NCI-H526 (cell line): ENCODE data around the gene CCL5.

Experiments
- DNase-seq, 2 experiments: peaks; one replicate each; lab custom pipeline; 2025; lab: John Stamatoyannopoulos, UW

The CCL5 gene

DNA sequence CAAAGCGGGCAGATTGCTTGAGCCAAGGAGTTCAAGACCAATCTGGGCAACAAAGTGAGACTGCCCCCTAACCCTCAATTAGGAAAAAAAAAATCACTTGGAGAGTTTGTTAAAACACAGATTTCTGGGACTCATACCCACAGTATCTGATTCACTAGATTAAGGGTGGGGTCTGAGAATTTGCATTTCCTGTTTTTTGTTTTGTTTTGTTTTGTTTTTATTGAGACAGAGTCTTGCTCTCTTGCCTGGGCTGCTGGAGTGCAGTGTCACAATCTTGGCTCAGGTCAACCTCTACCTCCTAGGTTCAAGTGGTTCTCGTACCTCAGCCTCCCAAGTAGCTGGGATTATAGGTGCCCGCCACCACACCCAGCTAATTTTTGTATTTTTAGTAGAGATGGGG lies 12.6 kb downstream of the CCL5 start:
- no peak for DNase-seq

DNA sequence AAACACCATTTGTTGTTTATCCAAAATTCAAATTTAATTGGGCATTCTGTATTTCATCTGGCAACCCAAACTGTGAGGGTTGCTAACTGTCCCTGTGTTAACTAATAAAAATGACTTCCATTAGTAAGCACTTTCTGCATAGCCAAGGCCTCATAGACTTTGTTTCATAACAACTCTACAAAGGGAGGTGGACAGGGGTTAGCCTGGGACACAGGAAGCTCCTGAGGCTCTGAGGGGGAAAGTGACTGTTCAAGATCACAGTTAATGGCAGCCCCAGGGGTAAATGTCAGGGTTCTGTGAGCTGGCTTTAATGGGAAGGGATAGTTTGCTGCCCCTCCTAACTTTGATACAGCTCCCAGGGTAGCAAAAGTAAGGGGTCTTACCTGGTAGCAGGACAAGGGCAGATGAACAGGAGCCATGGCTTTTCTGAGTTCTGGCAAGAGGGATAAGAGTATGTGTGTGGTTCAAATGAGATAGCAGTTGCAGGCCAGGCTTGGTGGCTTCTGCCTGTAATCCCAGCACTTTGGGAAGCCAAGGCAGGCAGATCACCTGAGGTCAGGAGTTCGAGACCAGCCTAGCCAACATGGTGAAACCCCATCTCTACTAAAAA lies 13.7 kb downstream of the CCL5 start:
- DNase-seq: no peak

DNA sequence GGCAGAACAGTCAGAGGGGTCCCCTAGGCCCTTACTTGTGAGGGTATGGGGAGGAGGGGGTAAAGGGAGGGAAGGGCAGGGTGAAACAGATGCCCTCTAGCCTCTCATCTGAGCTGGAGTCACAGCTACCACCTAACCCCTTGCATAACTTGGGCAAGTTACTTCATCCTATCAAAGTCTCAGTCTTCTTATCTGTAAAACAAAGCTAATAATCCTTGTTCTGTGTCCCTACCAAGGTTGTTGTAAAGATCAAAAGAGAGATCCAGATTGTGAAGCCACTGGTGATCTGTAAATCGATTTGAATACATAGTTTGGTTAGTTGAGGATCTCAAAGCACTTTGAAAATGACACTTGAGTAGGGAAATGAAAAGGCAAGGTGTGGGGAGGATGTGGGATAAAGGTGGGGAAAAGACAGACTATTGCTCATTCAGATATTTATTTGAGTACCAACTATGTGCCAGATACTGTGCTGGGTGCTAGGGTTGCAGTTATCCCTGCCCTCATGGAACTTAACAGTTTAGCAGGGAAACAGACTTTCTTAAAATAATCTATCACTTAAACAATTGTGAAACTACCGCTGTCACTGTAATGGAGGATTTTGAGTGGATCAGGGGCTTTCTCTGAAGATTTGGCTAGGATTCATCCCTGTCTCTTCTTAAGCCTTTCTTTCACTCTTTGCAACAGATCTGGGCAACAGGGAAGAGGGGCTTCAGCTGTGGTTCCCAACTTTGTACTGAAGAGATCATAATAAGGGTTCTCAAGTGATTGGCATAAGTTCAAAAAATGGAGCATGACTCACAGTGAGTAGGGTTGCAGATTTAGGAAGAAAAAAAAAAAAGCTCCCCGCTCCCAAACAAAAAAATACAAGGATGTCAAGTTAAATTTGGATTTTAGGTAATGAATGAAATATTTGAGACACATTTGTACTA lies 14.5 kb downstream of the CCL5 start:
- DNase-seq: no peak

DNA sequence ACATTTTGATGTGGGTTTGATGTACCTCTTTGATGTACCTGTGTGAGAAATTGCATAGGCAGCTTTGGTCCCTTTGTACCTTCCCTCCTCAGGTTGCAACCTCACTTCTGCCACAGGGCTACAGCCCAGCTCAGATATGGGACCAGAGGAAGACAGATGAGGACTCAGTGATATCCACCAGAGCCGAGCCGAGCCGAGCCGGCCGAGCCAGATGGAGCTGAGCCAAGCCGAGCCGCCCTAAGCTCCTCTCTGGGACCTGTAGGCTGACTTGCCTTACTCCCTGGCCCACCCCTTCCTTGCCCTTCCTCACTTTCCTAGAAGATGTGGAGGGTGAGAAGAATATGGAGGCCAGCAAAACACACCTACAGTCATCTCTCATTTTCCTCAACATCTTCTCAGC lies 15.3 kb downstream of the CCL5 start:
- DNase-seq: no peak

DNA sequence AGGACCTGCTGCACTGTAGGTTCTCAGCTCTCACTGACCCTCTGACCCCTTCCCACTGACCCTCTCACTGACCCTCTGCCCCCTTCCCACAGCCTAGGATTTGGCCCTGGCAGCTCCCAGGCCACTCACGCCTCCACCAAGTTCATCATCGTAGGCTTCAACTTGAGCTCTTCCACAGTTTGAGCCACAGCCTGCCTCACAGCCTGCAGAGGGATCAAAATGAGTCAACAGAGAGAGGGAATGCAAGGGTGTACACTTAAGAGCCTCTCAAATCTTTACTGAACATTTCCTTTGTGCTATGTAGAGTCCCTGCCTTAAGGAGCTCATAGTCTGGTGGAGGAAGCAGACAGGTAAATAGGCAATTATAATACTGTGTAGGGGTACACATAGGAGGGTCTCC lies 23.6 kb downstream of the CCL5 start:
- no peak for DNase-seq

DNA sequence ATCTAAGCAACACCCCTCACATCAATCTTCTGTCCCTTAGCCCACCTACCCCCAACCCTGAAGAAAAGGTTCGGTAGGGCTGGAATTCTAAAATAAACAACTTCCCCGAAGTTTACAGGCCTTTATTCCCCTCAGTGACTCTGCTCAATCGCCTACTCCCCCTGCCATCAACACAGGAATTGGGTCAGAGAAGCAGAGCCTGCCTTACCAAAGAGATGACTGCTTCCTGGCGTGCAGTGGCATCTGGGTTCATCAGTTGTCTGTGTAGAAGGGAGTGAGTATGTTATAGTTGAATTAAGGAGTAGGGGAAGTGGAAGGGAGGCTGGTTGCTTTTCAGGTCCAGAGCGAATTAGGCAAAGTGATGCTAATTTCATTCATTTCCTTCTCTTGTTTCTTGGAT lies 24.2 kb downstream of the CCL5 start:
- DNase-seq: no peak

DNA sequence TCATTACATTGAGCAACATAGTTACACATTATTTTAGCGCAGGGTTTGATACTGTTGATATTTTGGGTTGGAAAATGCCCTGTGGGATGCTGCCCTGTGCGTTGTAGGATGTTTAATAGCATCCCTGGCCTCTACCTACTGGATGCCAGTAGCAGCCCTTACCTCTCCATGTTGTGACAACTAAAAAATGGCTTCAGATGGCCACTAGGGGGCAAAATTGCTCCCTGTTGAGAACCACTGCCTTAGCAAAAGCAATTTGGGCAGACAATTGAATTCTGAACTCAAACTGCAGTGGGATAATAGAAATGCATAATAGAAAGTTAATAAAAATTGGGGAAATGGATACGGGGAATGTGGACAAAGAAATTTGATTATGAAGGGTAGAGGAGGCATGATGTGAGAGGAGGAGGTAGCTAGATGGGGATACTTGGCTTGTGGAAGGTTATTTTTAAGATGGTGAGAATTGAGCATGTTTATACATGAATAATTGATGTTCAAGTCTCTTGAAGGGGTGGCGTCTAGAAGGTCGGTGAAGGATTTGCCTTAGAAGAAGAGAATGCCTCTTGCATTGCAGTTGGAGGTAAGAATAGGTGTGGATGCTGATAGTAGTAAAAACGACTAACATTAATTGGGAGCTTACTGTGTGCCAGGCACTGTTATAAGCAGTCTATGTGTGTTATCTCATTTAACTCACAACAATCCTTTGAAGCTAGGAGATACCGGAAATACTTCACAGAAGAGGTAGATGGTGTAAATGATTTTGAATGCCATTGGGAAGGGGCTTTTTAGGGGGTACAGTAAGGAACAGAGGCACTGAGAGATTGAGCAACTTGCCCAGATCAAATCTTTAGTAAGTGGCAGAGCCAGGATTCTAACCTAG lies 30.5 kb downstream of the CCL5 start:
- peak; percentile 44 to 70 for DNase-seq

DNA sequence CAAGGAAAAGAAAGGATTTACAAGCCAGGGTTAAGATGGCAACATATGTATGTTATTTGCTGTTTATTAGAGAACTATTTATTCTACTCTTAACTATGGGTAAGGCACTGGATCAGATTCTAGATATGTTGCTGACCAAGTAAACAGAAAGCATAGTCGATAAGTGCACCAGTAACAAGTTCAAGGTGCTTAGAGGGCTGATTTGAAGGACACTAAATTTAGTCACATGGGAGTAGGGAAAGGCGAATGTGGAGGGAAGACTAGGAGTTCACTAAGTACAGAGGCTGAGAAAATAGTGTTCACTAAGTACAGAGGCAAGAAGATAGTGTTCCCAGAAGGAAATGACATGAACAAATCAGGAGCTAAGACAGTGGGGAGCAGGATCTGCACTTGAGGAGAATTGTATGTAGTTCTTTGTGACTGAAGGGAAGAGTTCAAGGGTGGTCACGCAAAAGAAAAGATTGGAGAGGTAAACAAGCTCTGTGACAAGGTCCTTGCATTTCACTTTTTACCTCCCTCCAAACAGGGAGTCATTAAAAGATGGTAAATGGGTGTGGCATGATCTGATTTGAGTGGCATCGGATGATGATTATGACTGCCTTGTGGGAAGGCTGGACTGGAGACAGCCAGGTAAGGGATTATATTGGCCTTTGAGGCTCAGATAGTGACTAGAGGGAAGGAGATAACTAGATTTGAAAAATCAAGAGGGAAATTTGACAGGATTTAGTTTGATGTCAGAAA lies 32.4 kb downstream of the CCL5 start:
- DNase-seq: no peak

DNA sequence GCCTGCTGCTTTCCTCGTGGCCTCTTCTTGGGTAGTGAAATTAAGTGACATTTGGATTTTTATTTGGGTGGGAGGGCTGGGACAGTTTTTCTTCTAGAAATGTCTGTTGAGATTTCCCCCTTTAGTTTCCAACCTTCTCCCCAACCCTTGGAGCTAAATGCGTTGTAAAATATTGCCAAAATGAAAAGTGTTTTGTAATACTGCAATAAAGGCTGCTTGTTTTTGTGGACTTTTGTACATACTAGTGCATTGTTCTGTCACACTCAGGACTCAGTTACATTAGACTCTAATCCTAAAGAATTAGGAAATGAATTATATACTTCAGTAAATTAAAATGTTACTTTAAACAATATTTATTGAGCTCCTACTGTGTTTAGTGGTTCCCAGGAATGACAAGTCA lies 33.2 kb downstream of the CCL5 start:
- no peak for DNase-seq

DNA sequence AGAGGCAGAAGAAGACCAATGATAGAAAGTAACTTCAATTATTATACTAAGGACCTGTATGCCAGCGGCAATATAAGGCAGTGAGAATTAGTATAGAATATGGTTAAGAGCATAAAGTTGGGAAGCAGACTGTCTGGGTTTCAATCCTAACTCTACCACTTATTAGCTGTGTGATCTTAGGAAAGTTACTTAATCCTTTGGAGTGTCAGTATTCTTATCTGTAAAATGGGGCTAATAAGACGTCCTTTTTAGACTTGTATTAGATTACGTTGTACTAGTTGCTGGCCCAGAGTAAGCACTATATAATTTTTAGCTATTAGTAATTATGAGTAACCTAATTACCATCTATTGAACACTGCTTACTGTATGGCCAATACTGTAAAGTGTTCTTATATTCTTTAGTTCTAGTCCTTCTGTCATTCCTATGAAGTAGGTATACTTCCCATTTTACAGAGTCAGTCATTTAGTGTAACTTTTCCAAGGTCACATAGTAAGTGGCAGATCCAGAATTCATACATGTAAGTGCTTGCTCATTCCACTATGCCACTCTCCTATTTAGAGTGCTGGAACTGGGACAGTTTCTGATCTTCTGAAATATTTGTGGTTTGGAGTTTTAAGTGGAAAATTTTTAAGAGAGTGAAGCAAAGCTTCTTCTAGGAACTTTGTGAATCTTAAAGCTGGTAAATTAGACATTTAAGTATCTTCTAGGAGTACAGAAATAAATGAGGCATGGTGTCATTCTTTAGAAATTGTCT lies 33.9 kb downstream of the CCL5 start:
- DNase-seq: no peak

DNA sequence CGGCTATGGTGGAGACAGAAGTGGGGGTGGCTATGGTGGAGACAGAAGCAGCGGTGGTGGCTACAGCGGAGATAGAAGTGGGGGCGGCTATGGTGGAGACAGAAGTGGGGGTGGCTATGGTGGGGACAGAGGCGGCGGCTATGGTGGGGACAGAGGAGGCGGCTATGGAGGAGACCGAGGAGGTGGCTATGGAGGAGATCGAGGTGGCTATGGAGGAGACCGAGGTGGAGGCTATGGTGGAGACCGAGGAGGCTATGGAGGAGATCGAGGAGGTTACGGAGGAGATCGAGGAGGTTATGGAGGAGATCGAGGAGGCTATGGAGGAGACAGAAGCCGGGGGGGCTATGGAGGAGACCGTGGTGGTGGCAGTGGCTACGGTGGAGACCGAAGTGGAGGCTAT lies 35.6 kb downstream of the CCL5 start:
- no peak for DNase-seq

DNA sequence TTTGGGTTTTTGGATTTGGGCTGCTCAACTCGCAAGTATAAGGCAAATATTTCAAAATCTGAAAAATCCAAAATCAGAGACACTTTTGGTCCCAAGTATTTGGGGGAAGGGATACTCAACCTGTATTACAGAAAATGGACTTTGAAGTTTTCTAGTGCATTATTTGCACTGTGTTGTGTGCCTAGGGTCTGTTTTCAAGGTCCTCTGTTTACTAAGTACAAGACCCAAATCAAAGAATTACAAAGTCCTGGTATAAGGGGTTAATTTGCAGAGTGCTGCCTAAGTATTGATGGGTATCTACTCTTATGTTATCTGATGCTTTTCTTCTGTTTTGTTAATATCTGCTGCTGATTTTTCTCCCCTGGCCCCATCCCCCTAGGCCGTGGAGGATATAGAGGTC lies 36.5 kb downstream of the CCL5 start:
- DNase-seq: no peak

DNA sequence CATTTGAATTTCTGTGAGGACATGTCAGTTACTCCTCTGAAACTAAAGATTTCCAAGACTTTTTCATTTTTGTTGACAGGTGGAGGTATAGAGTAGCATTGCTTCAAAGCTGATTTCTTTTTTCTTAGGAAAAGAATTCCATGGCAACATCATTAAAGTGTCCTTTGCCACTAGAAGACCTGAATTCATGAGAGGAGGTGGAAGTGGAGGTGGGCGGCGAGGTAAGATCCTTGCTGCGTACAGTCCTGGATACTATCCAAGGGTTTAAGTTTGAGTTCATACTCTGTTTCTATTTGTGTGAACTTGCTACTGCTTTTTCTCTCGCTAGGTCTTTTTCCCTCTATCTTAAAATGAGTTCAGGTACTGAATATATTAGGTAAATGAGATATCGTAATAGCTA lies 37.9 kb downstream of the CCL5 start:
- DNase-seq: no peak

DNA sequence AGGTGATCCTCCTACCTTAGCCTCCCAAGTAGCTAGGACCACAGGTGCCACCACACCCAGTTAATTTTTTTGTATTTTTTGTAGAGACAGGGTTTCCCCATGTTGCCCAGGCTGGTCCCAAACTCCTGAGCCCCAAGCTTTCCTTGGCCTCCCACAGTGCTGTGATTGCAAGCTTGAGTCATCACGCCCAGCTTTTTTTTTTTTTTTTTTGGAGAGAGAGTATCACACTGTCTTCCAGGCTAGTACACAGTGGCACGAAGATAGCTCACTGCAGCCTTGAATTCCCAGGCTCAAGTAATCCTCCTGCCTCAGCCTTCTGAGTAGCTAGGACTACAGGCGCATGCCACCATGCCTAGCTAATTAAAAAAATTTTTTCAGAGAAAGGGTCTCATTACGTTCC lies 38.7 kb downstream of the CCL5 start:
- DNase-seq: no peak

DNA sequence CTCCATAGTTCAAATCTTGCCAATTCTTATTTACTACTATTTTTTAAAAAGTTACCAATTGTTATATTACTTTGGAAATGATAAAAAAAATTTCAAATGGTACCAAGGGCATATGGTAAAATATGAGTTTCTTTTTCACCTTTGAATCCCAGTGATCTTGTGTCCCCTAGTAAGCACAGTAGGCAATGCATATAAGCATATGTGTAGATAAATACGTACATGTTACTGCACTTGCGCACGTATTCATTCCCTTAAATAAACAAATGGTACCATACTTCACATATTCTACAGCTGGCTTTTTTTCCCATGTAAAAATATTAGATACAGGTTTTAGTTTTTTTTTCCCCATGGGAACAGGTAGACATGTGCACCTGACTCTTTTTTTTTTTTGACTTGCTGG lies 39.1 kb downstream of the CCL5 start:
- no peak for DNase-seq

DNA sequence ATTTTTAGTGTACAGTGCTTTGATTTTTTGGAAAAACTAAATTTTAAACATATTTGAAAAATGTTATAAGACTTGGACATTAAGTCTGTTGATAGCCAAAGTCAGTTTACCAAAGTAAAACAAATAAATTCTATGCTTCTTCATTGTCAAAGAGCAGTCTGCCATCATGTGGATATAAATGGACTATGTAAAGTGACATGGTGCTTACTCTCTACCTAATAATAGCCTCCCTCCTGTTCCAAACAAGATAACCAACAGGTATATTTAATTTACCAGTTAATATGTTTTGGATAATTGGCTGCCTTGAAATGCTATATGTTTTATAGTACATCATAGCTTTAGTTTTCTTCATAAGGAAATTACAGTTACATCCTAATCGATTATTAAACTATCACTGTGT lies 55.0 kb downstream of the CCL5 start:
- no peak for DNase-seq
